NB4 (cell line): Measurements from ENCODE around the gene IL21R.
"Not testable (repeated sequence)": the region's sequence is repeated elsewhere in the genome, so short reads cannot be mapped to it uniquely, and the experiment has no call there.

Experiments
- DNase-seq: peaks from one replicate; pipeline ENCODE4 v3.0.0; 2010; ENCODE audit warnings: low read depth
- H3K4me3 ChIP-seq: one replicate; pipeline ENCODE4 v1.5.1; 2011; ENCODE audit warnings: mild to moderate bottlenecking, low read depth, low read length, moderate library complexity
- MYC ChIP-seq: IDR thresholded peaks from 2 replicates; pipeline ENCODE4 v1.6.1; 2011; ENCODE audit warnings: low read depth, low read length
- POLR2A ChIP-seq: IDR thresholded peaks from 2 replicates; pipeline ENCODE4 v1.6.1; 2011; ENCODE audit warnings: mild to moderate bottlenecking; ENCODE audit not compliant: insufficient read length; ENCODE audit errors: extremely low read depth
- TF ChIP-seq, protein P1 (sequence below): IDR thresholded peaks from one replicate; pipeline ENCODE4 v1.5.1; 2012; ENCODE audit warnings: low read depth, low read length
- TF ChIP-seq, protein P2 (sequence below): IDR thresholded peaks from 2 replicates; pipeline ENCODE4 v1.6.1; 2011; ENCODE audit warnings: low read depth, low read length

Gene IL21R

DNA sequence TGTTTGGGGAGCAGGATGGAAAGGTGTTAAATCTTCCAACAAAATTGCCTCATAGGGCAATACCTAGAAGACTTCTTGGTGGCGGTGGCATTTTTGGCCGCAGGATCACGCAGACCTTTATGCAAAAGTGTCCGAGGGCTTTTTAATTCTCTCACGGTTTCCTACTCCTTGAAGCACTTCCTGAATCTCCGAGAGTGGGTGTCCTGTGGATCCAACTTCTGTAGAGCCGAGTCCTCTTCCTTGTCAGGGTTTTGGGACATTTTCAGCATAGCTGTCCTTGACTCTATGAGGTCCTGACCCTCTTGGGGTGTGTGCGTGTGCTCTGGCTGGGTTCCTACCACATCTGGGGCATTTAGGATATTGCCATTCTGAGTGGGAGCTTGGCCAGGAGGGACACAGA, 31.7 kb downstream of the IL21R start:
- no peak overlapping the region for H3K4me3 ChIP-seq
- TF ChIP-seq MYC (no peak), POLR2A (no peak)
- TF ChIP-seq, protein P1, sequence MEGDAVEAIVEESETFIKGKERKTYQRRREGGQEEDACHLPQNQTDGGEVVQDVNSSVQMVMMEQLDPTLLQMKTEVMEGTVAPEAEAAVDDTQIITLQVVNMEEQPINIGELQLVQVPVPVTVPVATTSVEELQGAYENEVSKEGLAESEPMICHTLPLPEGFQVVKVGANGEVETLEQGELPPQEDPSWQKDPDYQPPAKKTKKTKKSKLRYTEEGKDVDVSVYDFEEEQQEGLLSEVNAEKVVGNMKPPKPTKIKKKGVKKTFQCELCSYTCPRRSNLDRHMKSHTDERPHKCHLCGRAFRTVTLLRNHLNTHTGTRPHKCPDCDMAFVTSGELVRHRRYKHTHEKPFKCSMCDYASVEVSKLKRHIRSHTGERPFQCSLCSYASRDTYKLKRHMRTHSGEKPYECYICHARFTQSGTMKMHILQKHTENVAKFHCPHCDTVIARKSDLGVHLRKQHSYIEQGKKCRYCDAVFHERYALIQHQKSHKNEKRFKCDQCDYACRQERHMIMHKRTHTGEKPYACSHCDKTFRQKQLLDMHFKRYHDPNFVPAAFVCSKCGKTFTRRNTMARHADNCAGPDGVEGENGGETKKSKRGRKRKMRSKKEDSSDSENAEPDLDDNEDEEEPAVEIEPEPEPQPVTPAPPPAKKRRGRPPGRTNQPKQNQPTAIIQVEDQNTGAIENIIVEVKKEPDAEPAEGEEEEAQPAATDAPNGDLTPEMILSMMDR = no peak
- TF ChIP-seq, protein P2, sequence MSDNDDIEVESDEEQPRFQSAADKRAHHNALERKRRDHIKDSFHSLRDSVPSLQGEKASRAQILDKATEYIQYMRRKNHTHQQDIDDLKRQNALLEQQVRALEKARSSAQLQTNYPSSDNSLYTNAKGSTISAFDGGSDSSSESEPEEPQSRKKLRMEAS = no peak
- DNase-seq = no peak

DNA sequence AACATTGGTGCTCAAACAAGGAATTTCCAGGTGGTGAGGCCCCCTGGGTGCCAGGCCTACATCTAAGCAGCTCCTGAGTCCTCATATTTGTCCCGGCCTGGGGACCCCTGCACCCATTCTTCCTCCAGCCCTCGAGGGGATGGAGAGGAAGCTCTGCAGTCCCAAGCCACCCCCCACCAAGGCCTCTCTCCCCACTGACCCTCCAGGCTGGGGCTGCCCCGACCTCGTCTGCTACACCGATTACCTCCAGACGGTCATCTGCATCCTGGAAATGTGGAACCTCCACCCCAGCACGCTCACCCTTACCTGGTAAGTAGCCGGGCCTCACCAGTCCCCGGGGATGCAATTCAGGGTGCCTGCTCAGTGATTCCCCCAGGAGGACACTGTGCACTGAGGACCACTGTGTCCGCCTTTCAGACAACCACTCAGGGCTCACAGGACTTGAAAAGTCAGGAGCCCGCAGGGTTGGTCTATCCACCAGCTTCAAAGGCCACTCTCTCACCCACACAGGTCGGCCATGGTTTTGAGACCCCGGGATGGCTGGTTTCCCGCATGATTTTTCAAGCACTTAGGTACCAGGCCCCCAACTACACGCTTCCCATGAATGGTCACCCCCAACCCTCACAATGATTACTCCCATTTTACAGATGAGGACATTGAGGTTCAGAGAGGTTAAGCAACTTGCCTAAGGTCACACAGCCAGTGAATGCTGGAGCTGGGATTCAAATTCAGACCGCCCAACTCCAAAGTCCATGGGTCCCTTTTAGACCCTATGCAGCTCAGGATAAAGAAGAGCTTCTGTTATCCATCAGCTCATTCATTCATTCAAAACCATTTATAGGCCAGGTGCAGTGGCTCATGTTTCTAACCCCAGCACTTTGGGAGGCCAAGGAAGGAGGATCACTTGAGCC, 32.4 kb downstream of the IL21R start:
- no peak for DNase-seq
- TF ChIP-seq, protein P1 = no peak
- TF ChIP-seq MYC (no peak), POLR2A (no peak)
- no peak overlapping the region for H3K4me3 ChIP-seq

DNA sequence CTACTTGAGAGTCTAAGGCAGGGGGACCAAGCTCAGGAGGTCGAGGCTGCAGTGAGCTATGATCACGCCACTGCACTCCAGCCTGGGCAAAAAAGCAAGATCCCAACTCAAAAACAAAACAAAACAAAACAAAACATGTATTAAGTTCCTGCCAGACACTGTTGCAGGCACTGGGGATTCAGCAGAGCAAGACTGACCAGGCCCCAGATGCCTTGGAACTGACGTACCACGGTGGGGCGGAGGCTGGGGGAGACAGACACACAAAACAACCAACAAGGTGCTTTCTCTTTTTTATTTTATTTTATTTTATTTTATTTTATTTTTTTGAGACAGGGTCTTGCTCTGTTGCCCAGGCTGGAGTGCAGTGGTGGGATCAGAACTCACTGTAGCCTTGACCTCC, 33.2 kb downstream of the IL21R start:
- DNase-seq, H3K4me3 ChIP-seq: not testable (repeated sequence)

DNA sequence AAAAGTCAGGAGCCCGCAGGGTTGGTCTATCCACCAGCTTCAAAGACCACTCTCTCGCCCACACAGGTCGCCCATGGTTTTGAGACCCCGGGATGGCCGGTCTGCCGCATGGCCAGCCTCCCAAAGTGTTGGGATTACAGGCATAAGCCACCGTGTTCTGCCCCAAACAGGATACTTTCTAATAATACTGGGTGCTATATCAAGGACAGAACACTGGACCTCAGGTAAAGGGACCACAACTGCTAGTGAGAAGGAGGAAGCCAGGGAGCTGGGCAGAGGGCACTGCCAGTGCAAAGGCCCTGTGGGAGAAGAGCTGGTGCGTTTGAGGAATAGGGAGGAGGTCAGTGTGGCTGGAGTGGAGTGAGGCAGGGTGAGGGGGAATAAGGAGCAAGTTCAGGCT, 34.1 kb downstream of the IL21R start:
- DNase-seq = no peak
- H3K4me3 ChIP-seq = no peak overlapping the region
- TF ChIP-seq POLR2A (no peak), MYC (no peak)
- TF ChIP-seq, protein P1 = no peak
- TF ChIP-seq, protein P2 = no peak

DNA sequence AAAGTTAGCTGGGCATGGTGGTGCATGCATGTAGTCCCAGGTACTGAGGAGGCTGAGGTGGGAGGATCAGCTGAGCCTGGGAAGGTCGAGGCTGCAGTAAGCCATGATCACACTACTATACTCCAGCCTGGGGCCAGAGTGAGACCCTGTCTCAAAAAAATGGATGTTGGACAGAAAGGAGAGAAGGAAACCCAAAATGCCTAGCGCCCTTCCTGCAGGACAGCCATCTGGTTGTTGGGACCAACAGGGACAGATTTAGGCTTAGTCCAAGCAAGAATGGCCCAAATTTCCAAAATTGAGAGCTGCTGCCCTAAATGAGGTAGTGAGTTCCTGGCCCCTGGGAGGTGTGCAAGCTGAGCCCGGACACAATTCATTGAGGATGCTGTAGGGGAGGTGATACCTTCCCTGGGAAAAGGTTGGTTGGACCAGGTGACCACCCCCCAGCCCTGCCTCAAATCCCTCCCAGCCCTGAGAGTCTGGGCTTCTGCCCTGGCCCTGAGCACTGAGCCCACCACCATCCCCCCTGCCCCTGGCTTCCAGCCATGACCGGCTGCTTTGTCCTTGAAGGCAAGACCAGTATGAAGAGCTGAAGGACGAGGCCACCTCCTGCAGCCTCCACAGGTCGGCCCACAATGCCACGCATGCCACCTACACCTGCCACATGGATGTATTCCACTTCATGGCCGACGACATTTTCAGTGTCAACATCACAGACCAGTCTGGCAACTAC, 35.1 kb downstream of the IL21R start:
- no peak for TF ChIP-seq POLR2A
- TF ChIP-seq, protein P1 = no peak
- TF ChIP-seq MYC = no peak
- TF ChIP-seq, protein P2 = no peak
- DNase-seq = no peak
- no peak overlapping the region for H3K4me3 ChIP-seq

DNA sequence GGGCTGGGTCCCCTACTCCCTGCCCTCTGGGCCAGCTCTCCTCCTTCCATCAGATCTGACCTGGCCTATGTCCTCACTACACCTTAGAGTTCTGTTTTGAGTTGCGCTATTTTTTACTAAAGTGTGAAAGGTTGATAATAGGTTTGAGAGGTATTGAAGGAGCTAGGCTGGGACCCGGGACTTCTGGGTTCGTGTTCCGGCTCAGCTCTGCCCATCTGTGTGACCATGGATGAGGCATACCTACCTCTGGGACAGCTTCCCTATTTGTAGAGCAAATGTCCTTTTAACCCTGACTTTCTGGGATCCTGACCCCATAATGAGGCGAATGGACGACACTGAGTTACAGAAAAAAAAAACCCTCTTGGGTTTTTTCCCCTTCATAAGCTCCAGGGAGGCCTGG, 36.0 kb downstream of the IL21R start:
- no peak overlapping the region for H3K4me3 ChIP-seq
- no peak for TF ChIP-seq MYC
- TF ChIP-seq, protein P2 = no peak
- TF ChIP-seq POLR2A = no peak
- TF ChIP-seq, protein P1 = no peak
- no peak for DNase-seq
